MM.1S (cell line): ENCODE results near the gene CACHD1.

Experiments used
- DNase-seq: peaks from one replicate; pipeline ENCODE4 v3.0.0-alpha.2; 2015
- H2AFZ ChIP-seq: fragments of 300-600 bp; sonication (generic); 2 replicates; pipeline ENCODE4 v1.6.0; 2016; ENCODE audit warnings: antibody characterized with exemption, low read length
- H3F3A ChIP-seq: fragments of 300-600 bp; sonication (generic); 2 replicates; pipeline ENCODE4 v1.6.1; 2016; ENCODE audit warnings: mild to moderate bottlenecking, antibody characterized with exemption, low read length, moderate library complexity, mixed read lengths; ENCODE audit not compliant: insufficient read depth
- H3K27ac ChIP-seq: fragments of 300-600 bp; sonication (generic); 2 replicates; pipeline ENCODE4 v1.5.1; 2016; ENCODE audit warnings: mild to moderate bottlenecking, low read length
- H3K27me3 ChIP-seq: fragments of 300-600 bp; sonication (generic); replicated peaks from 2 replicates; pipeline ENCODE4 v1.6.0; 2016; ENCODE audit warnings: low read length; ENCODE audit not compliant: insufficient read depth
- H3K36me3 ChIP-seq: fragments of 300-600 bp; sonication (generic); replicated peaks from 2 replicates; pipeline ENCODE4 v1.6.1; 2016; ENCODE audit warnings: mild to moderate bottlenecking, low read length, mixed read lengths; ENCODE audit not compliant: insufficient read depth
- H3K4me1 ChIP-seq: fragments of 300-600 bp; sonication (generic); 2 replicates; pipeline ENCODE4 v1.6.1; 2016; ENCODE audit warnings: low read length, mixed read lengths
- H3K4me2 ChIP-seq: fragments of 300-600 bp; sonication (generic); 2 replicates; pipeline ENCODE4 v1.6.0; 2016; ENCODE audit warnings: low read depth, low read length
- H3K4me3 ChIP-seq: fragments of 300-600 bp; sonication (generic); 2 replicates; pipeline ENCODE4 v1.5.1; 2016; ENCODE audit warnings: low read length, mixed read lengths
- H3K79me2 ChIP-seq: fragments of 300-600 bp; sonication (generic); 2 replicates; pipeline ENCODE4 v1.6.1; 2016; ENCODE audit warnings: mixed run types, low read length, mixed read lengths
- H3K9ac ChIP-seq: fragments of 300-600 bp; sonication (generic); 2 replicates; pipeline ENCODE4 v1.6.1; 2016; ENCODE audit warnings: low read length, mixed read lengths
- H3K9me2 ChIP-seq: fragments of 300-600 bp; sonication (generic); replicated peaks from 2 replicates; pipeline ENCODE4 v1.6.1; 2016; ENCODE audit warnings: mild to moderate bottlenecking, low read length, mixed read lengths; ENCODE audit not compliant: insufficient read depth
- H3K9me3 ChIP-seq: fragments of 300-600 bp; sonication (generic); replicated peaks from 2 replicates; pipeline ENCODE4 v1.6.1; 2016; ENCODE audit warnings: mild to moderate bottlenecking, low read length, mixed read lengths; ENCODE audit not compliant: insufficient read depth
- H4K20me1 ChIP-seq: fragments of 300-600 bp; sonication (generic); 2 replicates; pipeline ENCODE4 v1.6.1; 2016; ENCODE audit warnings: mild to moderate bottlenecking, low read length, moderate library complexity, mixed read lengths; ENCODE audit not compliant: insufficient read depth
- CTCF ChIP-seq: fragments of 300-600 bp; sonication (generic); IDR thresholded peaks from 2 replicates; pipeline ENCODE4 v1.5.1; 2016; ENCODE audit warnings: antibody characterized with exemption, low read length, mixed read lengths
- EZH2 ChIP-seq: fragments of 300-600 bp; sonication (generic); optimal IDR thresholded peaks from 2 replicates; pipeline ENCODE3; 2017; ENCODE audit warnings: low read depth, mild to moderate bottlenecking, antibody characterized with exemption, low read length, mixed read lengths
- EZH2phosphoT487 ChIP-seq: fragments of 300-600 bp; sonication (generic); IDR thresholded peaks from 2 replicates; pipeline ENCODE4 v1.6.1; 2018; ENCODE audit warnings: antibody characterized with exemption, low read length

CACHD1 gene

DNA sequence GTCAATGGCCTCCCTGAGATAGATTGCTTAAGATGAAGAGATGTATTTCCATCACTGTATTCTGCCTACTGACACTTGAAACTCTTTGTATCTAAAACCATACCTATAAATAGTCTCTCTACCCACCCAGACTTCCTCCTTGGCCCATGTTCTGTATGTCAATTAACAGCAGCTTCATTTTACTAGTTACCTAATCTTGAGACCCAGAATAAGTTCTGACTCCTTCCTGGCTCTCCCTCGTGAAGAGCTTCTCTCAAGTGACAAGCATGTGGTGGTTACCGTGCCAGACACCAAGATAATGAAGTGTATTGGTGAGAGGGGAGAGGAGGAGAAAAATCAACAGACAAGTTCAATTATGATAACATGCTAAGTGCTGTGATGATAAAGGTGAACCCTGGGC lies 146.1 kb downstream of the CACHD1 start:
- H3K4me1 ChIP-seq, result peaks cover 30% of the 10 kb centered on the region
- H3K9ac ChIP-seq, result no peak overlapping the region
- H3K9me2 ChIP-seq, result no peaks in the 10 kb centered on the region
- H3K27ac ChIP-seq, result 0 out of 2 replicates have a peak overlapping the region, but pooled peaks have one; percentile 17
- DNase-seq, result peak; percentile 70
- peak overlapping the region; percentile 34 for H3K4me2 ChIP-seq
- H3F3A ChIP-seq, result 0 out of 2 replicates have a peak, but pooled peaks cover 6% of the 10 kb centered on the region
- H3K27me3 ChIP-seq, result no peaks in the 10 kb centered on the region
- H3K79me2 ChIP-seq, result no peaks in the 10 kb centered on the region
- no peaks in the 10 kb centered on the region for H3K9me3 ChIP-seq
- 0 out of 2 replicates have a peak overlapping the region, but pooled peaks have one; percentile 1 for H3K4me3 ChIP-seq
- no peaks in the 10 kb centered on the region for H3K36me3 ChIP-seq
- no peaks in the 10 kb centered on the region for H4K20me1 ChIP-seq
- H2AFZ ChIP-seq, result peak overlapping the region; percentile 37
- TF ChIP-seq CTCF (no peak), EZH2phosphoT487 (no peak), EZH2 (no peak)

DNA sequence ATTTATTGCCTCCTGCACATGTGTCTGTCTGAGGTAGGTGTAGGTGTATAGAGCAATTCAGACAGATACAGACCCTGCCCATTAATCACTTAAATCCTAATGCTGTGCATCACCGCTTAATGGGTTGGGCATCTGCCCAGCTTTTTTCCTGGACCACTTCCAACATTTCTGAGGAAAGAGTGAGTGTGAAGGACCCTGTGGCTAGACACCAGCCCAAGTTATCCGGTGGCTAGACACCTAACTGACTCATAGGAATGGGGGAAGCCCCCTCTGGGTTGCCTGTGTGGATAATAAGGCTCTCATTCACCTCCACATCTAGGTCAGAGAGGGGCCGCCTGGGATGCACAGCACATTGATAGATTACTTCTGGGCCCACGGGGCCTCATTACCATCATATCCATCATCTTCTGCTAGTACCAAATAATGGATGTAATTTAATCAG lies 153.8 kb downstream of the CACHD1 start:
- Histone ChIP-seq H3K9me2 (no peaks in the 10 kb centered on the region), H3K4me2 (no peak overlapping the region), H3K9ac (no peak overlapping the region), H4K20me1 (no peaks in the 10 kb centered on the region), H3F3A (no peaks in the 10 kb centered on the region), H3K79me2 (no peaks in the 10 kb centered on the region), H3K27ac (no peak overlapping the region), H3K9me3 (no peaks in the 10 kb centered on the region), H3K4me3 (no peak overlapping the region), H2AFZ (no peak overlapping the region), H3K27me3 (no peaks in the 10 kb centered on the region), H3K36me3 (no peaks in the 10 kb centered on the region), H3K4me1 (peaks cover 1% of the 10 kb centered on the region; the same call in 1 of the 2 replicates)
- DNase-seq, result no peak
- TF ChIP-seq CTCF (no peak), EZH2 (no peak), EZH2phosphoT487 (no peak)

GRCh38 chr1:64624218-64624713 lies 154.3 kb downstream of the CACHD1 start:
- Histone ChIP-seq H3K9me3 (no peaks in the 10 kb centered on the region), H4K20me1 (no peaks in the 10 kb centered on the region), H3K4me1 (peaks cover 6% of the 10 kb centered on the region; the same call in 1 of the 2 replicates), H3K27ac (no peak overlapping the region), H3K27me3 (no peaks in the 10 kb centered on the region), H3K9me2 (no peaks in the 10 kb centered on the region), H3F3A (no peaks in the 10 kb centered on the region), H2AFZ (no peak overlapping the region), H3K9ac (no peak overlapping the region), H3K4me2 (no peak overlapping the region), H3K79me2 (no peaks in the 10 kb centered on the region), H3K4me3 (no peak overlapping the region), H3K36me3 (no peaks in the 10 kb centered on the region)
- DNase-seq, result peak; percentile 39
- no peak for TF ChIP-seq EZH2phosphoT487
- TF ChIP-seq CTCF, result no peak
- no peak for TF ChIP-seq EZH2
